Breast epithelium (tissue), 3 donors: ENCODE measurements around the gene ZMYM2.

Experiments used
- POLR2A ChIP-seq: fragments of 450-650 bp; IDR thresholded peaks from one replicate; pipeline ENCODE4 v1.6.1; 2016; ENCODE audit warnings: antibody characterized with exemption, mild to moderate bottlenecking, moderate library complexity
- TF ChIP-seq, protein P1 (sequence below), 3 donors: fragments of 450-650 bp; IDR thresholded peaks; one replicate each; pipeline ENCODE4 v1.5.1; 2016 to 2017; ENCODE audit warnings: antibody characterized with exemption in 3 of 3, mild to moderate bottlenecking in 3 of 3, moderate library complexity in 3 of 3

DNA sequence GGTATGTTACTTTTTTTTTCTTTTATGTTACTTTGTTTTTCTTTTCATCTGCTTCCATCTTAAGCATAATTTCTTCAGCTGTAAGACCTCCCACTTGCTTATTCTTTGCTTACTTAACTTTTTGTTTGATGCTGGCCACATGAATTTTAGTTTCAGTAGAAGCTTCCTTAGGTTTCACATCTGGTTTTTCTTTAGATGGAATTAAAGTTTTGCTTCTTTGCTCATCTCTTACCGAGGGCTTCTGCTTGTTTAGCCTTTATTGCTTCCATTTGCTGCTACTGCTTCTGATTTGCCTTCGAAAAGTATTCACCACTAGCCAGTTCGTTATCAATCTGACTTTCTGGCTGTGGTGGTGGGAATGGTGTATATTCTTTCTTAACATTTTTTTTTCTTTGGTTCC, 111.4 kb downstream of the ZMYM2 start:
- TF ChIP-seq, protein P1, sequence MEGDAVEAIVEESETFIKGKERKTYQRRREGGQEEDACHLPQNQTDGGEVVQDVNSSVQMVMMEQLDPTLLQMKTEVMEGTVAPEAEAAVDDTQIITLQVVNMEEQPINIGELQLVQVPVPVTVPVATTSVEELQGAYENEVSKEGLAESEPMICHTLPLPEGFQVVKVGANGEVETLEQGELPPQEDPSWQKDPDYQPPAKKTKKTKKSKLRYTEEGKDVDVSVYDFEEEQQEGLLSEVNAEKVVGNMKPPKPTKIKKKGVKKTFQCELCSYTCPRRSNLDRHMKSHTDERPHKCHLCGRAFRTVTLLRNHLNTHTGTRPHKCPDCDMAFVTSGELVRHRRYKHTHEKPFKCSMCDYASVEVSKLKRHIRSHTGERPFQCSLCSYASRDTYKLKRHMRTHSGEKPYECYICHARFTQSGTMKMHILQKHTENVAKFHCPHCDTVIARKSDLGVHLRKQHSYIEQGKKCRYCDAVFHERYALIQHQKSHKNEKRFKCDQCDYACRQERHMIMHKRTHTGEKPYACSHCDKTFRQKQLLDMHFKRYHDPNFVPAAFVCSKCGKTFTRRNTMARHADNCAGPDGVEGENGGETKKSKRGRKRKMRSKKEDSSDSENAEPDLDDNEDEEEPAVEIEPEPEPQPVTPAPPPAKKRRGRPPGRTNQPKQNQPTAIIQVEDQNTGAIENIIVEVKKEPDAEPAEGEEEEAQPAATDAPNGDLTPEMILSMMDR (IDR thresholded peaks at IDR 0.05), result no peak
- no peak for TF ChIP-seq POLR2A
